ENCODE data around the gene BTF3L4.

Gene BTF3L4

GRCh38 chr1:52127181-52128180 is 71.4 kb downstream of the BTF3L4 start:
- DNase-seq (ENCODE audit: low spot score), result no peak
- no peaks in the 10 kb centered on the region for H3K36me3 ChIP-seq (ENCODE audit: low read depth)
- no peaks in the 10 kb centered on the region for H3K9me3 ChIP-seq (ENCODE audit: severe bottlenecking)
- H3K4me3 ChIP-seq (ENCODE audit: severe bottlenecking), result no peak overlapping the region
- ATAC-seq (ENCODE audit: low read depth), result peak; percentile 93
- H3K27ac ChIP-seq (ENCODE audit: poor library complexity, severe bottlenecking), result no peak overlapping the region
- H3K27me3 ChIP-seq (ENCODE audit: insufficient read depth, poor library complexity, severe bottlenecking), result no peaks in the 10 kb centered on the region
- no peaks in the 10 kb centered on the region for H3K4me1 ChIP-seq (ENCODE audit: insufficient read depth, poor library complexity, severe bottlenecking)
- TF ChIP-seq CTCF (IDR thresholded peaks at IDR 0.05; ENCODE audit: poor library complexity, severe bottlenecking), result peak; percentile 91

GRCh38 chr1:52139817-52140540 is 83.9 kb downstream of the BTF3L4 start:
- Histone ChIP-seq H3K9me3 (ENCODE audit: severe bottlenecking) (no peaks in the 10 kb centered on the region), H3K27ac (ENCODE audit: poor library complexity, severe bottlenecking) (peak overlapping the region; percentile 84), H3K36me3 (ENCODE audit: low read depth) (no peaks in the 10 kb centered on the region), H3K4me1 (ENCODE audit: insufficient read depth, poor library complexity, severe bottlenecking) (peaks cover 34% of the 10 kb centered on the region), H3K27me3 (ENCODE audit: insufficient read depth, poor library complexity, severe bottlenecking) (no peaks in the 10 kb centered on the region), H3K4me3 (ENCODE audit: severe bottlenecking) (no peak overlapping the region)
- no peak for TF ChIP-seq CTCF (IDR thresholded peaks at IDR 0.05; ENCODE audit: poor library complexity, severe bottlenecking)
- peak; percentile 71 for ATAC-seq (ENCODE audit: low read depth)
- no peak for DNase-seq (ENCODE audit: low spot score)

Measured in RWPE2 (cell line).